NOMO-1 (cell line): Measurements from ENCODE around the gene SPATS1.

ENCODE experiments used
- DNase-seq, 2 experiments: peaks; one replicate each; lab custom pipeline; 2025; ENCODE audit not compliant: unreplicated experiment in 2 of 2; lab: John Stamatoyannopoulos, UW

SPATS1 gene

DNA sequence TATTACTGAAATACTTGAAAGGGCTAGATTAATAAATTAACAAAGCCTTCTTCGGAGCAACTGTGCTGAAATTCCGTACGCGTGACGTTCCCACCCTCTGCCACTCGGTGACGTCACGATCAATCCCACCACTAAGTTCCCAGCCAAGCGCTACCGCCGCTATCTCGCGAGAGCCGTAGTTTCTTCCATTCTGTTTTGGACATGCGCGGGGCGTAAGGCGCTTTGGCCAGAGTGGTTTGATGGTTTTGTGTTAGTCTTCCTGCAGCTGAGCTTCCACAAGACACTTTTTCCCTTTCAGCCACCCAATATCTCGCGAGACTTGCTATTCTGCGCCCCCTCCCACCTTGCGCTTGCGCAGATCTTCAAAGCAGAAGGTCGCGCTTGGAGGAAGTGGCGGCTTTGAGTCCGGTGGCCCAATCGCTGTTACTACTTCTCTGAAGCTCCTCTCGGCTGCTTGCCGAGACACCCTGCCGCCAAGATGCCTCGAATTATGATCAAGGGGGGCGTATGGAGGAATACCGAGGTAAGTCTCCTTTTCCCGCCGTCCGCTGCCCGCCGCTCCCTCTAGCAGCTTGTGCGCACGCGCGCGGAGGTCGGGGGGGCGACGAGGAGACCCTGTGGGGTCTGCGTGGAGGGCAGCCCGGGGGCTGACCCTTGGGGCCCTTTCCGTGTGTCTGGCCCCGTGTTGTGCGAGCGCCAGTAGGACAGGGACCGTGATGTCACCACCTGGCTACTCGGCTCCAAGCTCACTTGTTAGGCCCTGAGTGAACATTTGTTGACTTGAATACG is 45.1 kb downstream of the SPATS1 start, which contains the start of gene CDC5L:
Gene CDC5L (plus strand): TSS at position 361 of the 789 bp plus-strand sequence. CDS start 118 bp downstream, at position 479.
- peak; percentile 99 for DNase-seq

DNA sequence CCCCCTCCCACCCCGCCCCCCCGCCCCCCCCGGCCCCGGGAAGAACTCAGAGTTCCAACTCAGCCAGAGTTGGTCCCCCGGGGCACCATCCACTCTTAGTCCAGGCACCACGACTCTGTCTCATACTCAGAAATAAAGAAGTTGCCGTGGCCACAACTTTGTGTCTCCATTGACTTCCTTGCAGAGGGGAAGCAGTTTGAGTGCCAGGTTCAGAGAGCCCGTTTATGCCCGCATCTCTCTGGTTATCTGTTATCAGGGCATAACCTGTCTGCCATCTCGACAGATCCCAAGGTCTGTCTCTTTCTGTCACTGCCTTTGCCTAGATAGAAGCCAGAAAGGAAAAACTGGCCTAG is 45.7 kb downstream of the SPATS1 start:
- peak; percentile 24 to 50 for DNase-seq

DNA sequence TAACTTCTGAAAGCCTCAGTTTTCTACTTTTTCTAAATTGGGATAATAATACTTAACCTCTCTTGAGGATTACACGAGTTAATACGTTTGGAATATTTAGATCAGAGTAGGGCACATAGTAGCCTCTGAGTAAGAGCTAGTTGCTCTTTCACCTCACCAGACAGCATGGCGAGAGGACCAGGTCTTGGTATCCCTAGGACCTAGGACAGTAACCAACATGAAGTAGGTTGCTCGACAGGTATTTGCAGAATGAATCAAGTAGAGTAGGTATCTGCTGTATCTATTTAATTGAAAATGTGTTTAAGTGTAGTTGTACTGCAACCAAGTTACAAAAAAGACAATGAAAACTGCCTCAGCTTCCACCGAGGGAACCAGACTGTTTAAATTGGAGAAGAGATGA is 46.4 kb downstream of the SPATS1 start:
- no peak for DNase-seq

DNA sequence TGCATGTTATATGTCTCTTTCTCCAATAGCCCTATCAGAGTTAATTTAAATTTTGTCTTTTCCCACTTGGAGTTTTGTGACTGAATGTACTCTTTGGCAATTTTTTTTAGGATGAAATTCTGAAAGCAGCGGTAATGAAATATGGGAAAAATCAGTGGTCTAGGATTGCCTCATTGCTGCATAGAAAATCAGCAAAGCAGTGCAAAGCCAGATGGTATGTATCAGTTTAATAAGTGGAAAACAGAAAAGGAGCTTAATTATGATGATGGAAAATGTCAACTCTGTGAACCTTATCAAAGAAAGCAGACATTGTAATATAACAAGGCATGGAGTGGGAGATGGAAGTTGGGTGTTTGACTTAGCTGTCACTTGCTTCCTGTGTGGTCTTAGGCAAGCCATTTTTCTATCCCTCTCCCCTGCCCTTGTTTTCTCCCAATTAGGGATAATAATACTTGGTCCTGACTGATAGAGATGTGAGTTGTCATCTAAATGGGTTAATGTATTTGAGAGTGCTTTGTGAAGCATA is 47.8 kb downstream of the SPATS1 start:
- DNase-seq = no peak
